ENCODE measurements around the gene DHCR7.

DNA sequence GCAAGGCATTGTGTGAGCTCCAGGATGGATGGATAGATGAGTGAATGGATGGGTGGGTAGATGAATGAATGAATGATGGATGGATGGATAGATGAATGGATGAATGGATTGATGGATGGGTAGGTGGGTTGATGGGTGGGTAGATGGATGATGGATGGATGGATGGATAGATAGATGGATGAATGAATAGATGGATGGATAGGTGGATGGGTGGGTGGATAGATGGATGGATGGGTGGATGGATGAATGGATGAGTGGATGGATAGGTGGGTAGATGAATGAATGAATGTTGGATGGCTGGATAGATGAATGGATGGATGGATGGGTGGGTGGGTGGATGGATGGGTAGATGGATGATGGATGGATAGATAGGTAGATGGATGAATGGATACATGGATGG, 33.5 kb downstream of the DHCR7 start:
- TF ChIP-seq, protein P1, sequence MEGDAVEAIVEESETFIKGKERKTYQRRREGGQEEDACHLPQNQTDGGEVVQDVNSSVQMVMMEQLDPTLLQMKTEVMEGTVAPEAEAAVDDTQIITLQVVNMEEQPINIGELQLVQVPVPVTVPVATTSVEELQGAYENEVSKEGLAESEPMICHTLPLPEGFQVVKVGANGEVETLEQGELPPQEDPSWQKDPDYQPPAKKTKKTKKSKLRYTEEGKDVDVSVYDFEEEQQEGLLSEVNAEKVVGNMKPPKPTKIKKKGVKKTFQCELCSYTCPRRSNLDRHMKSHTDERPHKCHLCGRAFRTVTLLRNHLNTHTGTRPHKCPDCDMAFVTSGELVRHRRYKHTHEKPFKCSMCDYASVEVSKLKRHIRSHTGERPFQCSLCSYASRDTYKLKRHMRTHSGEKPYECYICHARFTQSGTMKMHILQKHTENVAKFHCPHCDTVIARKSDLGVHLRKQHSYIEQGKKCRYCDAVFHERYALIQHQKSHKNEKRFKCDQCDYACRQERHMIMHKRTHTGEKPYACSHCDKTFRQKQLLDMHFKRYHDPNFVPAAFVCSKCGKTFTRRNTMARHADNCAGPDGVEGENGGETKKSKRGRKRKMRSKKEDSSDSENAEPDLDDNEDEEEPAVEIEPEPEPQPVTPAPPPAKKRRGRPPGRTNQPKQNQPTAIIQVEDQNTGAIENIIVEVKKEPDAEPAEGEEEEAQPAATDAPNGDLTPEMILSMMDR (IDR thresholded peaks at IDR 0.05), result no peak
- TF ChIP-seq POLR2A (IDR thresholded peaks at IDR 0.05), result no peak

All from Peyer's patch (tissue), 4 donors.